ENCODE measurements around the gene MORN2. TPM values are rescaled to one million over a fixed set of nuclear protein-coding genes. Genes with fewer than 3 reads are reported as not detected.

MORN2 gene
- total and polyA plus RNA-seq, 2 of the 13 experiments (the other 11 are each of a cell fraction or from before 2014, with no cell fraction given) = 7.0 to 28.0 TPM

DNA sequence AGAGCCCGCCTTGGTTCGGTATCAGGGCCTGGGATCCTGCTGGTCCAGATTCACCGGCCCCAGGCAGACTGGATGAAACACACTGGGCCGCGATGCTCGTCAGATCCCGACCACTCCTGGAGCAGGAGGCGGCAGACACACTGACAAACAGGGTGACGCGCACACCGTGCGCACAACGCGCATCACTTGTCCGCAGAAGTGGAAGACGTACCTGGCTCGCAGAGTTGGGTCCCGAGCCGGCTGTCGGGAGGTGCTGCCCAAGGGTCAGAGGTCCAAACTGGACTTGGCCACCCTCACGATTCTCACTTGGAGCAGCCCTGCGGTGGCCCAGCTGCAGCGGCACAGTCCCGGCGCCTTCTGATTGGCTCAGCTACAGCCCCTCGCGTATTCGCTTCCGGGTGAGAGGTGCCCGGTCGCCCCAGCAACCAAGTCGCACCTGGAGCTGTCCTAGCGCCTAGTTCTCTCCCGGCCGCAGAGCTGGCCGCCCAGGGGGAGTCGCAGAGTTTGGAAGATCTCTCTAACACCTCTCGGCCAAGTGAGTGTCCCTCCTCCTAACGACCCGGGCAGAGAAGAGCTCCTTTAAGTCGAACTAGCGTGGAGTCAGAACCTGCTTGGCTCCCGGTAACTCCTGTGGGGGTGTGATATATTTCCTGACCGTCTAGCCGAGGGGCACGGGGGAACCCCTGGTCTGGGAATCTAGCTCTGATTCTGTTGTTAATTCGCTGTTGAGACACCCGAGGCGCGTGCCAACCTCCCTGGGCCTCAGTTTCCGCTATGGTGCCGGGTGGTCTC is at the start of gene MORN2, which contains the start of gene DHX57 (continued):
- TF ChIP-seq FOXP1 (IDR thresholded peaks at IDR 0.05) = no peak
- no peak for TF ChIP-seq FOXP1 (CRISPR knock-in tag; IDR thresholded peaks at IDR 0.05)
- TF ChIP-seq ESRRA (CRISPR knock-in tag; IDR thresholded peaks at IDR 0.05; ENCODE audit: low read depth) = 0 out of 2 replicates have a peak, but pooled peaks have one; percentile 46
- no peak for TF ChIP-seq FOSL1 (CRISPR knock-in tag; IDR thresholded peaks at IDR 0.05; ENCODE audit: borderline replicate concordance)
- TF ChIP-seq, protein P1, sequence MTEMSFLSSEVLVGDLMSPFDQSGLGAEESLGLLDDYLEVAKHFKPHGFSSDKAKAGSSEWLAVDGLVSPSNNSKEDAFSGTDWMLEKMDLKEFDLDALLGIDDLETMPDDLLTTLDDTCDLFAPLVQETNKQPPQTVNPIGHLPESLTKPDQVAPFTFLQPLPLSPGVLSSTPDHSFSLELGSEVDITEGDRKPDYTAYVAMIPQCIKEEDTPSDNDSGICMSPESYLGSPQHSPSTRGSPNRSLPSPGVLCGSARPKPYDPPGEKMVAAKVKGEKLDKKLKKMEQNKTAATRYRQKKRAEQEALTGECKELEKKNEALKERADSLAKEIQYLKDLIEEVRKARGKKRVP (CRISPR knock-in tag; IDR thresholded peaks at IDR 0.05) = no peak; a peak in 1 of 4 replicates
- TF ChIP-seq TSC22D2 (CRISPR knock-in tag; IDR thresholded peaks at IDR 0.05; ENCODE audit: borderline replicate concordance) = peak; percentile 92; the same call in 1 of the 2 replicates
- TF ChIP-seq KMT2A (CRISPR knock-in tag; IDR thresholded peaks at IDR 0.05) = peak; percentile 99
- TF ChIP-seq ZNF230 (CRISPR knock-in tag; IDR thresholded peaks at IDR 0.05) = peak; percentile 73; the same call in 1 of the 2 replicates
- no peak for TF ChIP-seq ZKSCAN1 (IDR thresholded peaks at IDR 0.05; ENCODE audit: low read length)
- no peak for TF ChIP-seq ATRX (CRISPR knock-in tag; IDR thresholded peaks at IDR 0.05; ENCODE audit: borderline replicate concordance)
- TF ChIP-seq, protein P2, sequence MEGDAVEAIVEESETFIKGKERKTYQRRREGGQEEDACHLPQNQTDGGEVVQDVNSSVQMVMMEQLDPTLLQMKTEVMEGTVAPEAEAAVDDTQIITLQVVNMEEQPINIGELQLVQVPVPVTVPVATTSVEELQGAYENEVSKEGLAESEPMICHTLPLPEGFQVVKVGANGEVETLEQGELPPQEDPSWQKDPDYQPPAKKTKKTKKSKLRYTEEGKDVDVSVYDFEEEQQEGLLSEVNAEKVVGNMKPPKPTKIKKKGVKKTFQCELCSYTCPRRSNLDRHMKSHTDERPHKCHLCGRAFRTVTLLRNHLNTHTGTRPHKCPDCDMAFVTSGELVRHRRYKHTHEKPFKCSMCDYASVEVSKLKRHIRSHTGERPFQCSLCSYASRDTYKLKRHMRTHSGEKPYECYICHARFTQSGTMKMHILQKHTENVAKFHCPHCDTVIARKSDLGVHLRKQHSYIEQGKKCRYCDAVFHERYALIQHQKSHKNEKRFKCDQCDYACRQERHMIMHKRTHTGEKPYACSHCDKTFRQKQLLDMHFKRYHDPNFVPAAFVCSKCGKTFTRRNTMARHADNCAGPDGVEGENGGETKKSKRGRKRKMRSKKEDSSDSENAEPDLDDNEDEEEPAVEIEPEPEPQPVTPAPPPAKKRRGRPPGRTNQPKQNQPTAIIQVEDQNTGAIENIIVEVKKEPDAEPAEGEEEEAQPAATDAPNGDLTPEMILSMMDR (CRISPR knock-in tag; IDR thresholded peaks at IDR 0.05) = peak; percentile 14; the same call in 1 of the 2 replicates
- peak; percentile 19; the same call in 1 of the 2 replicates for TF ChIP-seq KLF12 (CRISPR knock-in tag; IDR thresholded peaks at IDR 0.05; ENCODE audit: borderline replicate concordance)
- no peak; the same call in 1 of the 2 replicates for TF ChIP-seq MEF2D (CRISPR knock-in tag; IDR thresholded peaks at IDR 0.05)
- no peak for TF ChIP-seq SMARCE1 (IDR thresholded peaks at IDR 0.05; ENCODE audit: borderline replicate concordance)
- no peak for TF ChIP-seq ATF7 (IDR thresholded peaks at IDR 0.05)
- TF ChIP-seq ATF7 (CRISPR knock-in tag; IDR thresholded peaks at IDR 0.05) = no peak
- peak; percentile 98 for TF ChIP-seq ZNF605 (CRISPR knock-in tag; IDR thresholded peaks at IDR 0.05)
- TF ChIP-seq TBX2 (CRISPR knock-in tag; IDR thresholded peaks at IDR 0.05; ENCODE audit: borderline replicate concordance) = peak; percentile 98
- peak; percentile 4; the same call in 1 of the 2 replicates for TF ChIP-seq SP140L (CRISPR knock-in tag; IDR thresholded peaks at IDR 0.05; ENCODE audit: borderline replicate concordance)
- TF ChIP-seq ZNF749 (CRISPR knock-in tag; IDR thresholded peaks at IDR 0.05; ENCODE audit: borderline replicate concordance) = peak; percentile 63; the same call in 1 of the 2 replicates
- peak; percentile 45 for TF ChIP-seq YY1 (IDR thresholded peaks at IDR 0.05; ENCODE audit: insufficient read depth, insufficient replicate concordance, low read depth, low read length)
- 0 out of 2 replicates have a peak, but pooled peaks have one; percentile 43 for TF ChIP-seq ZNF354B (CRISPR knock-in tag; IDR thresholded peaks at IDR 0.05)
- TF ChIP-seq ZNF577 (CRISPR knock-in tag; IDR thresholded peaks at IDR 0.05; ENCODE audit: borderline replicate concordance, low read depth) = peak; percentile 28; the same call in 1 of the 2 replicates
- TF ChIP-seq, protein P3, sequence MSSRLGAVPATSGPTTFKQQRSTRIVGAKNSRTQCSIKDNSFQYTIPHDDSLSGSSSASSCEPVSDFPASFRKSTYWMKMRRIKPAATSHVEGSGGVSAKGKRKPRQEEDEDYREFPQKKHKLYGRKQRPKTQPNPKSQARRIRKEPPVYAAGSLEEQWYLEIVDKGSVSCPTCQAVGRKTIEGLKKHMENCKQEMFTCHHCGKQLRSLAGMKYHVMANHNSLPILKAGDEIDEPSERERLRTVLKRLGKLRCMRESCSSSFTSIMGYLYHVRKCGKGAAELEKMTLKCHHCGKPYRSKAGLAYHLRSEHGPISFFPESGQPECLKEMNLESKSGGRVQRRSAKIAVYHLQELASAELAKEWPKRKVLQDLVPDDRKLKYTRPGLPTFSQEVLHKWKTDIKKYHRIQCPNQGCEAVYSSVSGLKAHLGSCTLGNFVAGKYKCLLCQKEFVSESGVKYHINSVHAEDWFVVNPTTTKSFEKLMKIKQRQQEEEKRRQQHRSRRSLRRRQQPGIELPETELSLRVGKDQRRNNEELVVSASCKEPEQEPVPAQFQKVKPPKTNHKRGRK (CRISPR knock-in tag; IDR thresholded peaks at IDR 0.05) = 0 out of 2 replicates have a peak, but pooled peaks have one; percentile 57
- TF ChIP-seq ZNF124 (CRISPR knock-in tag; IDR thresholded peaks at IDR 0.05) = 0 out of 2 replicates have a peak, but pooled peaks have one; percentile 66
